A549 (cell line): ENCODE data around the gene VAV3.
"Not testable (repeated sequence)": the region's sequence is repeated elsewhere in the genome, so short reads cannot be mapped to it uniquely, and the experiment has no call there.

Experiments
- BHLHE40 ChIP-seq: IDR thresholded peaks from 2 replicates; pipeline ENCODE4 v1.6.1; 2012; ENCODE audit warnings: low read depth, low read length, inconsistent platforms
- CTCF ChIP-seq: fragments of >200 bp; sonication (Bioruptor Twin); formaldehyde crosslinking; IDR thresholded peaks from 3 replicates; pipeline ENCODE4 v1.5.1; 2016
- POLR2A ChIP-seq: IDR thresholded peaks from 2 replicates; pipeline ENCODE4 v1.6.1; 2012; ENCODE audit warnings: mild to moderate bottlenecking, low read length
- POLR2AphosphoS2 ChIP-seq: conservative IDR thresholded peaks from 2 replicates; pipeline ENCODE4 v1.6.1; 2012; ENCODE audit warnings: low read length, improper control_type of control experiment, inconsistent platforms
- RFX5 ChIP-seq: fragments of 450-650 bp; IDR thresholded peaks from 2 replicates; pipeline ENCODE4 v1.7.1; 2014; ENCODE audit warnings: antibody characterized with exemption, mild to moderate bottlenecking, moderate library complexity
- SREBF2 ChIP-seq: fragments of 450-650 bp; IDR thresholded peaks from 2 replicates; pipeline ENCODE4 v1.6.1; 2014; ENCODE audit warnings: mild to moderate bottlenecking, moderate library complexity
- TP53 ChIP-seq: fragments of 250-450 bp; sonication (Bioruptor Pico); IDR thresholded peaks from 2 replicates; pipeline ENCODE4 v1.5.0; 2021; ENCODE audit warnings: mild to moderate bottlenecking, moderate library complexity
- ZFP36 ChIP-seq: fragments of 450-650 bp; IDR thresholded peaks from 2 replicates; pipeline ENCODE4 v1.6.1; 2014; ENCODE audit warnings: borderline replicate concordance; ENCODE audit not compliant: partially characterized antibody
- TF ChIP-seq, protein P1 (sequence below): fragments of 200-600 bp; sonication (generic); IDR thresholded peaks from 2 replicates; pipeline ENCODE4 v1.6.1; 2016; ENCODE audit warnings: antibody characterized with exemption, mild to moderate bottlenecking, moderate library complexity

DNA sequence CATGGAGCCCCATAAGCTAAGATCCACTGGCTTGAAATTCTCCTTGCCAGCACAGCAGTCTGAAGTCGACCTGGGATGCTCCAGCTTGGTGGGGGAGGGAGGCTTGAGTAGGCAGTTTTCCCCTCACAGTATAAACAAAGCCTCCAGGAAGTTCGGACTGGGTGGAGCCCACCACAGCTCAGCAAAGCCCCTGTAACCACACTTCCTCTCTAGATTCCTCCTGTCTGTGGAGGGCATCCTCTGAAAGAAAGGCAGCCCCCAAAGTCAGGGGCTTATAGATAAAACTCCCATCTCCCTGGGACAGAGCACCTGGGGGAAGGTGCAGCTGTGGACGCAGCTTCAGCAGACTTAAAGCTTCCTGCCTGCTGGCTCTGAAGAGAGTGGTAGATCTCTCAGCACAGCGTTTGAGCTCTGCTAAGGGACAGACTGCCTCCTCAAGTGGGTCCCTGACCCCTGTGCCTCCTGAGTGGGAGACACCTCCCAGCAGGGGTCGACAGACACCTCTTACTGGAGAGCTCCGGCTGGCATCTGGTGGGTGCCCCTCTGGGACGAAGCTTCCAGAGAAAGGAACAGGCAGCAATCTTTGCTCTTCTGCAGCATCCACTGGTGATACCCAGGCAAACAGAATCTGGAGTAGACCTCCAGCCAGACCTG, 120.3 kb downstream of the VAV3 start:
- TF ChIP-seq, protein P1, sequence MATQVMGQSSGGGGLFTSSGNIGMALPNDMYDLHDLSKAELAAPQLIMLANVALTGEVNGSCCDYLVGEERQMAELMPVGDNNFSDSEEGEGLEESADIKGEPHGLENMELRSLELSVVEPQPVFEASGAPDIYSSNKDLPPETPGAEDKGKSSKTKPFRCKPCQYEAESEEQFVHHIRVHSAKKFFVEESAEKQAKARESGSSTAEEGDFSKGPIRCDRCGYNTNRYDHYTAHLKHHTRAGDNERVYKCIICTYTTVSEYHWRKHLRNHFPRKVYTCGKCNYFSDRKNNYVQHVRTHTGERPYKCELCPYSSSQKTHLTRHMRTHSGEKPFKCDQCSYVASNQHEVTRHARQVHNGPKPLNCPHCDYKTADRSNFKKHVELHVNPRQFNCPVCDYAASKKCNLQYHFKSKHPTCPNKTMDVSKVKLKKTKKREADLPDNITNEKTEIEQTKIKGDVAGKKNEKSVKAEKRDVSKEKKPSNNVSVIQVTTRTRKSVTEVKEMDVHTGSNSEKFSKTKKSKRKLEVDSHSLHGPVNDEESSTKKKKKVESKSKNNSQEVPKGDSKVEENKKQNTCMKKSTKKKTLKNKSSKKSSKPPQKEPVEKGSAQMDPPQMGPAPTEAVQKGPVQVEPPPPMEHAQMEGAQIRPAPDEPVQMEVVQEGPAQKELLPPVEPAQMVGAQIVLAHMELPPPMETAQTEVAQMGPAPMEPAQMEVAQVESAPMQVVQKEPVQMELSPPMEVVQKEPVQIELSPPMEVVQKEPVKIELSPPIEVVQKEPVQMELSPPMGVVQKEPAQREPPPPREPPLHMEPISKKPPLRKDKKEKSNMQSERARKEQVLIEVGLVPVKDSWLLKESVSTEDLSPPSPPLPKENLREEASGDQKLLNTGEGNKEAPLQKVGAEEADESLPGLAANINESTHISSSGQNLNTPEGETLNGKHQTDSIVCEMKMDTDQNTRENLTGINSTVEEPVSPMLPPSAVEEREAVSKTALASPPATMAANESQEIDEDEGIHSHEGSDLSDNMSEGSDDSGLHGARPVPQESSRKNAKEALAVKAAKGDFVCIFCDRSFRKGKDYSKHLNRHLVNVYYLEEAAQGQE = not testable (repeated sequence)
- not testable (repeated sequence) for TF ChIP-seq RFX5; TP53 (CRISPR knock-in tag); ZFP36; CTCF; SREBF2; POLR2A; BHLHE40; POLR2AphosphoS2
